Mucosa of descending colon (tissue), 3 donors: ENCODE data around the gene CT45A7. TPM values are rescaled to one million over a fixed set of nuclear protein-coding genes. Genes with fewer than 3 reads are reported as not detected.
"Not testable (repeated sequence)": the region's sequence is repeated elsewhere in the genome, so short reads cannot be mapped to it uniquely, and the experiment has no call there.

ENCODE experiments used
- ATAC-seq: fragments of 200-7000 bp; cut with Tn5 transposase; one replicate; pipeline ENCODE4 v1.9.1; 2020; ENCODE audit warnings: mild to moderate bottlenecking, moderate library complexity
- DNase-seq, 3 donors: peaks; one replicate each; pipeline ENCODE4 v3.0.0-alpha.2; 2020
- H3K36me3 ChIP-seq: fragments of 200-600 bp; one replicate; pipeline ENCODE4 v1.8.0; 2021; ENCODE audit warnings: low read depth, mild to moderate bottlenecking
- H3K4me1 ChIP-seq: fragments of 200-600 bp; one replicate; pipeline ENCODE4 v1.8.0; 2021; ENCODE audit warnings: low read depth, mild to moderate bottlenecking
- H3K4me3 ChIP-seq: fragments of 200-600 bp; one replicate; pipeline ENCODE4 v1.8.0; 2021; ENCODE audit warnings: mild to moderate bottlenecking
- H3K9me3 ChIP-seq: fragments of 200-600 bp; one replicate; pipeline ENCODE4 v1.8.0; 2021; ENCODE audit warnings: mild to moderate bottlenecking
- intact Hi-C, 2 donors: fragments of 100-400 bp; cut with DNase I in 1 of 2; cut with micrococcal nuclease in 1 of 2; formaldehyde crosslinking; loops; one replicate each; pipeline versions ENCODE4 v1.11.0 to v1.11.1; 2022; cut with DNase I, micrococcal nuclease
- long read RNA-seq, 2 donors: library from polyadenylated mRNA; unstranded; transcript quantifications; one replicate each; pipeline ENCODE4 v2.0.0, GENCODE V29; 2019 to 2021
- total RNA-seq, 3 donors: library from RNA; stranded (reverse); fragmentation: NEBNext Ultra II Directional in 2 of 3; extraction: Animal tissue kit (Norgen Biotek cat#: 25700) in 2 of 3; gene quantifications; one replicate each; pipeline versions ENCODE4 v1.2.1 to v1.2.4, GENCODE V29; 2021 to 2023
- donor health status: DM: no; HTN: no; CAD: no; lungs with moderate emphysema.
- donor health status: DM: no; HTN: no; CAD: no.
- donor health status: DM: no; HTN: yes; CAD: no.

The CT45A7 gene, protein sequence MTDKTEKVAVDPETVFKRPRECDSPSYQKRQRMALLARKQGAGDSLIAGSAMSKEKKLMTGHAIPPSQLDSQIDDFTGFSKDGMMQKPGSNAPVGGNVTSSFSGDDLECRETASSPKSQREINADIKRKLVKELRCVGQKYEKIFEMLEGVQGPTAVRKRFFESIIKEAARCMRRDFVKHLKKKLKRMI
- total RNA-seq: not detected
- long read RNA-seq, donor 1: 0 reads
- long read RNA-seq, donor 2: 0 reads

- H3K9me3 ChIP-seq, intact Hi-C loops, ATAC-seq, H3K4me1 ChIP-seq, DNase-seq, H3K4me3 ChIP-seq, H3K36me3 ChIP-seq: not testable (repeated sequence)
These were observed at the start of gene CT45A7 for GRCh38 chrX:135837180-135837579. CT45A7 (minus strand) TSS chrX:135837280; CDS start chrX:135833533, 3,747 bp downstream.

DNA sequence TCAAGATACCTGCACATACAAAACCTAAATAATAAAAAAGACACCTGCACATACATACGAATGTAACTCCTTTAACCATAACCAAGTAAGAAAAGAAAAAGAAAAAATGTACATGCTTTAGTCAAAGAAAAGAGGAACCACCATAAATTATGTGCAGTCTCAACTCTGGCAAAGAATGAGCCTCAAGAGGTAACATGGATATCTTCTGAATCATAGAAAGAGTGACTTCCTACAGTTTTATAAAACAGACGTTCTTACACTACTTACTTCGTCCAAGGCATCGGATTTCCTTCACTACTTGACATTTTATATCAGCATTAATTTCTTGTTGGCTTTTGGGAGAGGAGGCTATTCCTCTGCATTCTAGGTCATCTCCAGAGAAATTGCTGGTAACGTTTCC is 45.7 kb upstream of the CT45A7 start:
- H3K4me1 ChIP-seq, ATAC-seq, H3K36me3 ChIP-seq, H3K4me3 ChIP-seq, H3K9me3 ChIP-seq, DNase-seq, intact Hi-C loops: not testable (repeated sequence)

GRCh38 chrX:135871712-135872111 is 34.6 kb upstream of the CT45A7 start, which contains the start of gene CT45A9:
CT45A9 (minus strand) TSS chrX:135871812; CDS start chrX:135868061, 3,751 bp downstream.
- H3K36me3 ChIP-seq, H3K4me1 ChIP-seq, H3K9me3 ChIP-seq, intact Hi-C loops, ATAC-seq, H3K4me3 ChIP-seq, DNase-seq: not testable (repeated sequence)

GRCh38 chrX:135854438-135854837 is 17.4 kb upstream of the CT45A7 start, which contains the start of gene CT45A8:
CT45A8 (minus strand) TSS chrX:135854538; CDS start chrX:135850783, 3,755 bp downstream.
- H3K36me3 ChIP-seq, ATAC-seq, intact Hi-C loops, H3K9me3 ChIP-seq, DNase-seq, H3K4me3 ChIP-seq, H3K4me1 ChIP-seq: not testable (repeated sequence)

- ATAC-seq, H3K9me3 ChIP-seq, H3K36me3 ChIP-seq, DNase-seq, intact Hi-C loops, H3K4me3 ChIP-seq, H3K4me1 ChIP-seq: not testable (repeated sequence)
These were observed 17.2 kb downstream of the CT45A7 start, which contains the start of gene CT45A2 for GRCh38 chrX:135819912-135820311. CT45A2 (minus strand) TSS chrX:135820012; CDS start chrX:135816265, 3,747 bp downstream.

- H3K36me3 ChIP-seq, DNase-seq, H3K9me3 ChIP-seq, ATAC-seq, intact Hi-C loops, H3K4me3 ChIP-seq, H3K4me1 ChIP-seq: not testable (repeated sequence)
These were observed 34.4 kb downstream of the CT45A7 start, which contains the start of gene CT45A6 for GRCh38 chrX:135802687-135803086. CT45A6 (minus strand) TSS chrX:135802787; CDS start chrX:135798993, 3,794 bp downstream.

DNA sequence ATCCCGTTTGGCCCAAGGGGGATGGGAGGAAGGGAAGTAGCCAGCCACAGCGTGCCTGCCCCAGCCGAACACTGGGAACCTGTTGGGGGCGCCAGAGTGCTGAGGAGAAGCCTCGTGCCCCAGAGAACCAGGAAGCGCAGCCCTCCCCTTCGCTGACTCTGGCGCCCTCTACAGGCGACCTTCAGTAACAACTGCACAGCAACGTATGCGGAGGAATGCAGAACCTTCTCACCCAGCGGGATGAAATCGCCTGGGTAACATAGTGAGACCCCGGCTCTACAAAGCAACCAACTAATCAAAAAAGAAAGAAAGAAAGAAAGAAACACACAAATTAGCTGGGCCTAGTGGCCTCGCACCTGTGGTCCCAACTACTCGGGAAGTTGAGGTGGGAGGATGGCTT is 51.7 kb downstream of the CT45A7 start, which contains the start of gene CT45A5:
Gene CT45A5, minus strand, starts transcription at position 101 of the 400 bp plus-strand sequence. CDS start 3,774 bp downstream, outside the sequence.
- DNase-seq, H3K36me3 ChIP-seq, H3K9me3 ChIP-seq, intact Hi-C loops, ATAC-seq, H3K4me3 ChIP-seq, H3K4me1 ChIP-seq: not testable (repeated sequence)

Other genes with a start within 250 kb of the CT45A7 start
- not detected for gene CT45A1, start 123.6 kb downstream of the CT45A7 start, total RNA-seq
- not detected for gene CT45A3, start 69.1 kb downstream of the CT45A7 start, total RNA-seq
- not detected for gene CT45A5, start 51.8 kb downstream of the CT45A7 start, total RNA-seq
- not detected for gene CT45A6, start 34.5 kb downstream of the CT45A7 start, total RNA-seq
- gene CT45A2, start 17.3 kb downstream of the CT45A7 start, total RNA-seq: not detected
- gene CT45A8, start 17.3 kb upstream of the CT45A7 start, total RNA-seq: not detected
- gene CT45A9, start 34.5 kb upstream of the CT45A7 start, total RNA-seq: not detected
- gene CT45A10, start 56.2 kb upstream of the CT45A7 start, total RNA-seq: not detected
- gene SAGE1, start 56.4 kb upstream of the CT45A7 start, total RNA-seq: not detected
- 10 to 100 TPM; 23.3 to 33.2 (median 25.0) TPM for gene MMGT1, start 136.7 kb upstream of the CT45A7 start, total RNA-seq
- 10 to 100 TPM; 12.6 to 17.3 (median 13.1) TPM for gene SLC9A6, start 148.2 kb upstream of the CT45A7 start, total RNA-seq